ENCODE measurements around the gene PITPNC1. TPM values are rescaled to one million over a fixed set of nuclear protein-coding genes. Genes with fewer than 3 reads are reported as not detected.
A peak's percentile ranks its signal among the peaks of the same experiment; 100 is the strongest.
"Not testable (repeated sequence)": the region's sequence is repeated elsewhere in the genome, so short reads cannot be mapped to it uniquely, and the experiment has no call there.

Gene PITPNC1
- total and polyA plus RNA-seq, 5 donors from 2014 or later: 27.3 to 47.9 (median 39.5) TPM

- H3K27ac Mint-ChIP-seq: peak overlapping the region in 2 of 3 donors; percentile 25 to 41
- not testable (repeated sequence) for H3K4me3 Mint-ChIP-seq; H3K4me3 ChIP-seq (ENCODE audit: low read depth, low read length); H3K27me3 Mint-ChIP-seq; DNase-seq; H3K27me3 ChIP-seq (ENCODE audit: control insufficient read depth, insufficient read depth, low read length); H3K36me3 ChIP-seq (ENCODE audit: control insufficient read depth, insufficient read depth, low read length); H3K9me3 Mint-ChIP-seq; H3K27ac ChIP-seq (ENCODE audit: insufficient read depth, low read length, poor library complexity, severe bottlenecking); H3K9me3 ChIP-seq (ENCODE audit: control insufficient read depth in 2 of 2, low read length in 2 of 2); ATAC-seq (ENCODE audit: low read depth in 2 of 2)
- peaks cover 11% of the 10 kb centered on the region for H3K36me3 Mint-ChIP-seq
- H3K4me1 Mint-ChIP-seq: peaks cover 34 to 70% (median 52%) of the 10 kb centered on the region in 4 donors
- H3K4me1 ChIP-seq (ENCODE audit: control insufficient read depth, insufficient read depth, low read length, poor library complexity, severe bottlenecking): peaks cover 25% of the 10 kb centered on the region
Observed at GRCh38 chr17:67430515-67430914, 53.4 kb downstream of the PITPNC1 start.

DNA sequence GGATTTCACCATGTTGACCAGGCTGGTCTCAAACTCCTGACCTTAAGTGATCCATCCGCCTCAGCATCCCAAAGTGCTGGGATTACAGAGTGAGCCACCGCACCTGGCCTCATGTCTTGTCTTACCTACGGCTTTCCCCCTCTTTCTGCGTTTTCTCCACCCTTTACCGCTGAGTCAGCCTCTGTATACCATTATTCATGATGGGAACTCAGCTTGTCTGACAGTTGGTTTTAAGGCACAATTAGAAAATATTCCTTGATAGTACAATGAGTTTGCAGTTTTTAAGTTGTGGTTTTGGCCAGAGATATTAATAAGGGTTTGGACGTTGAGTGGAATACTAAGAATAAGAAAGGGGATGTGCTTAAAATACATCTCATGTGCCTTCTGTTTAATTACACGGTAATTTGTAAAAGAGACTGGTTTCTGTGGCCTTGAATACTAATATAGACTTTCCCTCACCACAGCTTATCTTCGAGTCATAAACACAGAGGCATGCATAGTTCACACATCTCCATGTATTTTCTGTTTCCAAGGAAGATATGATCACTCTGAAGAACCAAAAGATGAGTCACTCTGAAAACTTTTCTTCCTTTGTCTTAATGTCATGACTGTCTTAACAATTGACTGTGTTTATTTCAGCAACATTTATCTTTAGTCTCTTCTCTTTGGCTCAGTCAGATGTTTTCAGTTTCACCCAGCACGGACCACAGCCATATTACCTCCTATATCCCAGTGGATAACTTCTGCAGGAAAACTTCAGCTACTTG, 54.4 kb downstream of the PITPNC1 start:
- peak in 1 of 3 donors; percentile 31 for DNase-seq
- Mint-ChIP-seq H3K27me3 (peaks cover 4% of the 10 kb centered on the region), H3K9me3 (peaks cover 0 to 2% (median 0%) of the 10 kb centered on the region in 7 donors), H3K27ac (peak overlapping the region; percentile 67 to 85 (median 76)), H3K4me3 (peak overlapping the region in 1 of 4 donors; percentile 26), H3K36me3 (peaks cover 11% of the 10 kb centered on the region), H3K4me1 (peaks cover 34 to 72% (median 53%) of the 10 kb centered on the region in 4 donors)
- peak overlapping the region; percentile 28 for H3K27ac ChIP-seq (ENCODE audit: insufficient read depth, low read length, poor library complexity, severe bottlenecking)
- H3K27me3 ChIP-seq (ENCODE audit: control insufficient read depth, insufficient read depth, low read length): no peaks in the 10 kb centered on the region
- no peaks in the 10 kb centered on the region for H3K36me3 ChIP-seq (ENCODE audit: control insufficient read depth, insufficient read depth, low read length)
- peaks cover 34% of the 10 kb centered on the region for H3K4me1 ChIP-seq (ENCODE audit: control insufficient read depth, insufficient read depth, low read length, poor library complexity, severe bottlenecking)
- no peaks in the 10 kb centered on the region for H3K9me3 ChIP-seq (ENCODE audit: control insufficient read depth in 2 of 2, low read length in 2 of 2)
- H3K4me3 ChIP-seq (ENCODE audit: low read depth, low read length): no peak overlapping the region
- ATAC-seq (ENCODE audit: low read depth in 2 of 2): peak in 1 of 2 donors; percentile 37

DNA sequence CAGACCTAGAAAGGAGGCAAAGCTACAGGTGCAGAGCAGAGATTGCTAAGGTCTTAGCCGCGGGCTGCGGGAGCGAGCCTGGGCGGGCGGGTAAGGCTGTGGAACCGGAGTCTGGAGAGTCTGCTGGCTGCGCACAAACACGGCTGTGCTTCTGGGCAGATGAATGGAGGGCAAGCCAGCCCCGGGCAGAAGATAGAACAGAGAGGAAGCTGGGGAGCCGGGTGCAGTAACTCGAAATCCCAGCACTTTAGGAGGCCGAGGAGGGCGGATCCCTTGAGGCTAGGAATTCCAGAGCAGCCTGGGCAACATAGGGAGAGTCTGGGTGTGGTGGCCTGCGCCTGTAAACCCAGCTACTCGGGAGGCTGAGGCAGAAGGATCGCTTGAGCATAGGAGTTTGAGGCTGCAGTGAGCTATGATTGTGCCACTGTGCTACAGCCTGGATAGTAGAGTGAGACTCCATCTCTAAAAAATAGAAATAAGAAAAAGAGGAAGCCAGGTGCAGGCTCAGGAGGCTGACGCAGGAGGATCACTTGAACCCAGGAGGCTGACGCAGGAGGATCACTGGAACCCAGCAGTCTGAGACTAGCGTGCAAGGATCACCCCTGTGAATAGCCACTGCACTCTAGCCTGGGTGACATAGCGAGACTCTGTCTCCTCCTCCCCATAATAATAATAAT, 56.3 kb downstream of the PITPNC1 start:
- no peak for DNase-seq
- H3K27ac Mint-ChIP-seq: peak overlapping the region; percentile 94 to 97 (median 96)

DNA sequence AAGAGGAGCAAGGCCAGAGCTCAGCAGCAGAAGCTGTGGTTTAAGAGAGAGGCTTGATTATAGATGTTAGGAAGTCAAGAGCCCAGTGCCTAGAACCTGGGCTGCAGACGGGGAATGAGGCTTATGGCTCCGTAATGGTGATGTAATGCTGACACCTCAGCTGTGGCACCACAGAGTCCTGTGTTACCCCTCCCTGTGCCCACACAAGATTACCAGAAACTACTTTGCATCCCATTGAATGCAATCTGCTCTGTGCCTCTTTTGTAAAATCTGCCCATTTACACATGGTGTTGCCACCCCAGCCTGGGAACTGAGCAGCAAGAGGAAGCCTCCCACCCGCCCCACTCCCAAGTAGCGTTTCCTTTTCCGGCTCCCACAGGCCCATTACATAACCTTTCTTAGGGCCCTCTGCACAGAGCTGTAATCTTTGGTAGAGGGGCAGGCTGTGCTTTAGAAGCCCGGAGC, 57.0 kb downstream of the PITPNC1 start:
- peaks cover 0 to 4% (median 0%) of the 10 kb centered on the region in 7 donors for H3K9me3 Mint-ChIP-seq
- peak overlapping the region; percentile 18 for H3K4me3 ChIP-seq (ENCODE audit: low read depth, low read length)
- DNase-seq (peak in 2 of 3 donors; percentile 26 to 72), ATAC-seq (ENCODE audit: low read depth in 2 of 2) (peak; percentile 51 to 62)
- peaks cover 45% of the 10 kb centered on the region for H3K4me1 ChIP-seq (ENCODE audit: control insufficient read depth, insufficient read depth, low read length, poor library complexity, severe bottlenecking)
- peak overlapping the region in 3 of 4 donors; percentile 71 to 84 (median 79) for H3K4me3 Mint-ChIP-seq
- H3K27ac ChIP-seq (ENCODE audit: insufficient read depth, low read length, poor library complexity, severe bottlenecking): peak overlapping the region; percentile 65
- no peaks in the 10 kb centered on the region for H3K36me3 ChIP-seq (ENCODE audit: control insufficient read depth, insufficient read depth, low read length)
- H3K36me3 Mint-ChIP-seq: peaks cover 7% of the 10 kb centered on the region
- peak overlapping the region; percentile 94 to 96 (median 95) for H3K27ac Mint-ChIP-seq
- H3K9me3 ChIP-seq (ENCODE audit: control insufficient read depth in 2 of 2, low read length in 2 of 2): no peaks in the 10 kb centered on the region
- H3K27me3 ChIP-seq (ENCODE audit: control insufficient read depth, insufficient read depth, low read length): no peaks in the 10 kb centered on the region
- H3K4me1 Mint-ChIP-seq: peaks cover 29 to 90% (median 59%) of the 10 kb centered on the region in 4 donors
- H3K27me3 Mint-ChIP-seq: peaks cover 4% of the 10 kb centered on the region

More for the DNA sequence above, 56.3 kb downstream of the PITPNC1 start:
- Mint-ChIP-seq H3K4me3 (peak overlapping the region in 3 of 4 donors; percentile 11 to 84 (median 71)), H3K36me3 (peaks cover 7% of the 10 kb centered on the region), H3K4me1 (peaks cover 29 to 84% (median 56%) of the 10 kb centered on the region in 4 donors), H3K27me3 (peaks cover 4% of the 10 kb centered on the region), H3K9me3 (peaks cover 0 to 4% (median 0%) of the 10 kb centered on the region in 7 donors)
- Histone ChIP-seq H3K4me1 (ENCODE audit: control insufficient read depth, insufficient read depth, low read length, poor library complexity, severe bottlenecking) (peaks cover 38% of the 10 kb centered on the region), H3K9me3 (ENCODE audit: control insufficient read depth in 2 of 2, low read length in 2 of 2) (no peaks in the 10 kb centered on the region), H3K4me3 (ENCODE audit: low read depth, low read length) (no peak overlapping the region), H3K27ac (ENCODE audit: insufficient read depth, low read length, poor library complexity, severe bottlenecking) (peak overlapping the region; percentile 65), H3K27me3 (ENCODE audit: control insufficient read depth, insufficient read depth, low read length) (no peaks in the 10 kb centered on the region), H3K36me3 (ENCODE audit: control insufficient read depth, insufficient read depth, low read length) (no peaks in the 10 kb centered on the region)
- no peak for ATAC-seq (ENCODE audit: low read depth in 2 of 2)

DNA sequence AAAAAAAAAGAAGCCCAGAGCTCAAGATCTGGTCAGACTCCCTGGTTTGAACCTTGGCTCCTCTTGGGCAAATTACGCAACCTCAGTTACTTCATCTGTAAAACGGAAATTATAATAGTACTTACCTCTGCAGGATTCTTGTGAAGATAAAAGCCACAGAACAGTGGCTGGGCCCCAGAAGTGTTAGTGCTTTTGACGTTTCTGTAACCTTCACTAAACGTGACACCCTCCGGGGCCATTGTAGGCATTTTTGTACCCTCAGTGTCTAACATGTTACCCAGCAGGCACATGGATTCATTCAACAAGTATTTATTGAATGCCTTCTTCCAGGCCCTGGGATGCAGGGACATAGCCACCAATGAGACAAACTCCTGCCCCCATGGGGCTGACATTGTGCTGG, 58.0 kb downstream of the PITPNC1 start:
- Mint-ChIP-seq H3K4me3 (peak overlapping the region; percentile 75 to 84 (median 78)), H3K4me1 (peaks cover 26 to 93% (median 61%) of the 10 kb centered on the region in 4 donors), H3K9me3 (peaks cover 0 to 4% (median 0%) of the 10 kb centered on the region in 7 donors), H3K27me3 (peaks cover 4% of the 10 kb centered on the region), H3K27ac (peak overlapping the region; percentile 95 to 96 (median 96)), H3K36me3 (peaks cover 7% of the 10 kb centered on the region)
- peaks cover 55% of the 10 kb centered on the region for H3K4me1 ChIP-seq (ENCODE audit: control insufficient read depth, insufficient read depth, low read length, poor library complexity, severe bottlenecking)
- H3K36me3 ChIP-seq (ENCODE audit: control insufficient read depth, insufficient read depth, low read length): no peaks in the 10 kb centered on the region
- ATAC-seq (ENCODE audit: low read depth in 2 of 2) (peak; percentile 64 to 71), DNase-seq (peak in 2 of 3 donors; percentile 56 to 85)
- peak overlapping the region; percentile 55 for H3K27ac ChIP-seq (ENCODE audit: insufficient read depth, low read length, poor library complexity, severe bottlenecking)
- no peaks in the 10 kb centered on the region for H3K9me3 ChIP-seq (ENCODE audit: control insufficient read depth in 2 of 2, low read length in 2 of 2)
- no peaks in the 10 kb centered on the region for H3K27me3 ChIP-seq (ENCODE audit: control insufficient read depth, insufficient read depth, low read length)
- H3K4me3 ChIP-seq (ENCODE audit: low read depth, low read length): peak overlapping the region; percentile 32

- Mint-ChIP-seq H3K4me3 (peak overlapping the region in 3 of 4 donors; percentile 10 to 74 (median 47)), H3K9me3 (peaks cover 0 to 4% (median 0%) of the 10 kb centered on the region in 7 donors), H3K27me3 (peaks cover 4% of the 10 kb centered on the region), H3K36me3 (peaks cover 7% of the 10 kb centered on the region), H3K4me1 (peaks cover 27 to 94% (median 60%) of the 10 kb centered on the region in 4 donors), H3K27ac (peak overlapping the region; percentile 95 to 96 (median 96))
- ATAC-seq (ENCODE audit: low read depth in 2 of 2) (no peak), DNase-seq (no peak)
- Histone ChIP-seq H3K36me3 (ENCODE audit: control insufficient read depth, insufficient read depth, low read length) (no peaks in the 10 kb centered on the region), H3K27me3 (ENCODE audit: control insufficient read depth, insufficient read depth, low read length) (no peaks in the 10 kb centered on the region), H3K4me1 (ENCODE audit: control insufficient read depth, insufficient read depth, low read length, poor library complexity, severe bottlenecking) (peaks cover 62% of the 10 kb centered on the region), H3K9me3 (ENCODE audit: control insufficient read depth in 2 of 2, low read length in 2 of 2) (no peaks in the 10 kb centered on the region), H3K27ac (ENCODE audit: insufficient read depth, low read length, poor library complexity, severe bottlenecking) (peak overlapping the region; percentile 55), H3K4me3 (ENCODE audit: low read depth, low read length) (no peak overlapping the region)
Observed at GRCh38 chr17:67435786-67436185, 58.7 kb downstream of the PITPNC1 start.

DNA sequence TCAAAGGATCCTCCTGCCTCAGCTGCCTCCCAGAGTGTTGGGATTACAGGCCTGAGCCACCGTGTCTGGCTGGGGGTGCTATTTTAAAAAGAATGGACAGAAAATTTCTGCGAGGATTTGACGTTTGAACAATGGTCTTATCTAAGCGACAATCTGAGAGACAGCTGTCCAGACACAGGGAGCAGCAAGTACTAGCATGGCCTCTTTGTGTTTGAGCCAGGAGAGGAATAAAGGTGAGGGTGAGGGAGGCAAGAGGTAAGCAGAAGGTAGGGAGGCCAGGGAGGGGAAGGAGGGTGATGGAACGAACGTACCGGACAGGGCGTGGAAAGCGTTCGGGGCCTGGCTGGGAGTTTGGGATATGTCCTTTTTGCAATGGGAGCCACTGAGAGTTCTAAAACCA, 59.2 kb downstream of the PITPNC1 start:
- peaks cover 7% of the 10 kb centered on the region for H3K36me3 Mint-ChIP-seq
- Histone ChIP-seq H3K4me3 (ENCODE audit: low read depth, low read length) (no peak overlapping the region), H3K27me3 (ENCODE audit: control insufficient read depth, insufficient read depth, low read length) (no peaks in the 10 kb centered on the region), H3K9me3 (ENCODE audit: control insufficient read depth in 2 of 2, low read length in 2 of 2) (no peaks in the 10 kb centered on the region), H3K27ac (ENCODE audit: insufficient read depth, low read length, poor library complexity, severe bottlenecking) (peak overlapping the region; percentile 55), H3K36me3 (ENCODE audit: control insufficient read depth, insufficient read depth, low read length) (no peaks in the 10 kb centered on the region), H3K4me1 (ENCODE audit: control insufficient read depth, insufficient read depth, low read length, poor library complexity, severe bottlenecking) (peaks cover 65% of the 10 kb centered on the region)
- peaks cover 0 to 4% (median 0%) of the 10 kb centered on the region in 7 donors for H3K9me3 Mint-ChIP-seq
- peak overlapping the region; percentile 95 to 96 (median 96) for H3K27ac Mint-ChIP-seq
- DNase-seq (no peak), ATAC-seq (ENCODE audit: low read depth in 2 of 2) (no peak)
- peaks cover 4% of the 10 kb centered on the region for H3K27me3 Mint-ChIP-seq
- peak overlapping the region; percentile 10 to 74 (median 38) for H3K4me3 Mint-ChIP-seq
- H3K4me1 Mint-ChIP-seq: peaks cover 30 to 96% (median 60%) of the 10 kb centered on the region in 4 donors

Data from CD4-positive, CD25-positive, alpha-beta regulatory T cell (primary cell).